KOPT-K1 (cell line): ENCODE measurements around the gene IP6K1.
"Not testable (repeated sequence)": the region's sequence is repeated elsewhere in the genome, so short reads cannot be mapped to it uniquely, and the experiment has no call there.

ENCODE experiments used
- H3K27ac ChIP-seq: fragments of 200-600 bp; sonication (generic); 2 replicates; pipeline ENCODE4 v1.5.1; 2016; ENCODE audit warnings: antibody characterized with exemption, mild to moderate bottlenecking, low read depth, low read length; ENCODE audit not compliant: poor library complexity, severe bottlenecking
- H3K36me3 ChIP-seq: fragments of 200-600 bp; sonication (generic); 2 replicates; pipeline ENCODE4 v1.5.1; 2017; ENCODE audit warnings: antibody characterized with exemption, mild to moderate bottlenecking, low read length, moderate library complexity; ENCODE audit not compliant: insufficient read depth
- H3K9me3 ChIP-seq: fragments of 200-600 bp; sonication (generic); 2 replicates; pipeline ENCODE4 v1.5.1; 2017; ENCODE audit warnings: antibody characterized with exemption, low read length, mild to moderate bottlenecking; ENCODE audit not compliant: insufficient read depth, poor library complexity, severe bottlenecking

Gene IP6K1

DNA sequence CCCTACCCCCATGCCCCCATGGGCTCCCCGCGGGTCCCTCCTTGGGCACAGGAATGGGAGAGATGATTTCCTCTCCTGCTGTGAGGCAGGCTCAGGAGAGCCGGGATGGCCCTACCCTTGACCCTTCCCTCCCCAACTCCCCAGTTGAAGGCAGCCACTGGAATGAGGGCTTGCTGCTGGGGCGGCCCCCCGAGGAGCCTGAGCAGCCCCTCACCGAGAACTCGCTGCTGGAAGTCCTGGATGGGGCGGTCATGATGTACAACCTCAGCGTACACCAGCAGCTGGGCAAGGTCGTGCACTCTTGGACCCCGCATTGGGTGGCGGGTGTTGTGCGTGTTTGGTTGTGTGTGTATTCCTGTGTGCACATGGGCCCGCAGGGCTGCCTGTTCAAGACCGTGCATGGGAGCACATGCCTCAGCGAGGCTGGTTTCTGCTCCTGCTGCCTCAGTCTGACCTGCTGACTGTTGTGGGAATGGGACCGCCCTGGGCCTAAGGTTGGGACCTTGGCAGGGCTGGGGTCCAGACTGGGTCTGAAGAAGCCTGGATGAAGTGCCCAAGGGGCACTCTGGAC lies 80.9 kb downstream of the IP6K1 start:
- H3K27ac ChIP-seq, result no peak overlapping the region
- peaks cover 69% of the 10 kb centered on the region for H3K36me3 ChIP-seq
- no peaks in the 10 kb centered on the region for H3K9me3 ChIP-seq

GRCh38 chr3:49704629-49705028 lies 81.7 kb downstream of the IP6K1 start:
- Histone ChIP-seq H3K36me3 (peaks cover 78% of the 10 kb centered on the region), H3K9me3 (no peaks in the 10 kb centered on the region), H3K27ac (no peak overlapping the region)

DNA sequence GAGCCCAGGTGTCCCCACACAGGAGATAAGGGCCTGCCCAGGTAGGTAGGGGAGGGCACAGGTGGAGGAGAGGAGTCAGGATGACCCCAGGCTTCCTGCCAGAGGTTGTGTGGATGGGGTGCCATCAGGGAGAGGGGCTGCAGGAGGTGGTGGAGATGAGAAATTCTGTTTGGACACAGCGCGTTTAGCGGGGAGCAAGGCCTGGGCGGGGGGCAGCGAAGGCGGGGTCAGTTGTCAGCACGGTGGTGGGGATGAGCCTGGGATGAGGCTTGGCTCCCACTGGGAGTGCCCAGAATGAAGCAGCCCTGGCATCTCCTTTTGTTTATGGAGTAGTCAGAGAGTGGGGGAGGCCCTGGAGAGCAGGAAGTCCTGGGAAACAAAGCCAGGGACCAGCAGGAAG lies 82.4 kb downstream of the IP6K1 start:
- no peaks in the 10 kb centered on the region for H3K9me3 ChIP-seq
- H3K27ac ChIP-seq, result no peak overlapping the region
- H3K36me3 ChIP-seq, result peaks cover 82% of the 10 kb centered on the region

DNA sequence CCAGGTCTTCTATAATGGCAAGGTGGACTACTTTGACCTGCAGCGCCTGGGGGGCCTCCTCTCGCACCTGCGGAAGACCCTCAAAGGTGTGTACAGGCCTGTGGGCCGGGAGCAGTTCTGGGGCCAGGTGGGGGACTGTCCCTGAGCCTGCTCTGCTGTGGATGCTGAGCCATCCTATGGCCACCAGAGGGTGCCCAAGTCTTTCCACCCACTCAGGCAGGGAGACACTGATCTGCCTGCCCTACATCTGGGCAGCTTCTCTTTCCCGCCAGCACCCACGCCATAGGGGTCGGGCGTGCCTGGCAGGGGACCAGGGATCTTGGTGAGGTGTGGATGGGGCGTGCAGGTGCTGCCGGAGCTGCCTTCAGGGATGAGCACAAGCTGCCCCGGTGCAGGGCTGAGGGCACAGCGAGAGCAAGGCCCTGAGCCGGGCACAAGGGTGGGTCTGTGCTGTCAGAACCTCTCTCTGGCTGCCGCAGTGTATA lies 82.9 kb downstream of the IP6K1 start:
- H3K27ac ChIP-seq, result no peak overlapping the region

GRCh38 chr3:49702672-49703071 lies 83.7 kb downstream of the IP6K1 start:
- Histone ChIP-seq H3K9me3 (no peaks in the 10 kb centered on the region), H3K36me3 (peaks cover 83% of the 10 kb centered on the region; the same call in 1 of the 2 replicates)

More for the DNA sequence above, 82.9 kb downstream of the IP6K1 start:
- Histone ChIP-seq H3K36me3 (peaks cover 80% of the 10 kb centered on the region), H3K9me3 (no peaks in the 10 kb centered on the region)

DNA sequence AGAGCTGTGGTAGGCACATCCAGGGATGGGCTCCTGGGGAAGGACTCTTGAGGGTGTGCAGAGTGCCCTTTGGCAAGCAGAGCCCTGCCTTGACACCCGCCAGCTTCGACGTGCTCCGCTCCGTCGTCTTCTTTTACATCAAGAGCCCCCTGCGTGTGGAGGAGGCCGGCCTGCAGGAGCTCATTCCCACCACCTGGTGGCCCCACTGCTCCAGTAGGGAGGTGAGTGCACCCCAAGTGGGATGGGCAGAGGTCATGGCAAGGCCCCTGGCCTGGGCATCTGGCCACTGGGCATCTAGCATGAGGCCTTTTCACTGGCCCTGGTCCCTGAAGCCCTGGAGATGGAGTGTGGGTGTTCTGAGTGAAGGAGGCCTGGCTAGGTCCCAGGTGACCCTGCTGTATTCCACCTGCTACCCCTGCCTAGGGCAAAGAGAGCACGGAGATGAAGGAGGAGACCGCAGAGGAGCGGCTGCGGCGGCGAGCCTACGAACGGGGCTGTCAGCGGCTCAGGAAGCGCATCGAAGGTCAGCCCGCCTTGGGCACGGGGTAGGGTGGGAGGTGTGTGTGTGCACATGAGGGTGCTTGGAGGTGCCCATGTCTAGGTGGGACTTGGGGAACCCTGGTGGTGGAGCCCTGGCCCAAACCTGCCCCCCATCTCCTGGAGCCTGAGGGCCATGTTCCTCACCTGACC lies 84.8 kb downstream of the IP6K1 start:
- Histone ChIP-seq H3K9me3 (no peaks in the 10 kb centered on the region), H3K36me3 (peaks cover 77% of the 10 kb centered on the region; the same call in 1 of the 2 replicates), H3K27ac (no peak overlapping the region)

More at GRCh38 chr3:49702672-49703071, 83.7 kb downstream of the IP6K1 start:
- no peak overlapping the region for H3K27ac ChIP-seq

DNA sequence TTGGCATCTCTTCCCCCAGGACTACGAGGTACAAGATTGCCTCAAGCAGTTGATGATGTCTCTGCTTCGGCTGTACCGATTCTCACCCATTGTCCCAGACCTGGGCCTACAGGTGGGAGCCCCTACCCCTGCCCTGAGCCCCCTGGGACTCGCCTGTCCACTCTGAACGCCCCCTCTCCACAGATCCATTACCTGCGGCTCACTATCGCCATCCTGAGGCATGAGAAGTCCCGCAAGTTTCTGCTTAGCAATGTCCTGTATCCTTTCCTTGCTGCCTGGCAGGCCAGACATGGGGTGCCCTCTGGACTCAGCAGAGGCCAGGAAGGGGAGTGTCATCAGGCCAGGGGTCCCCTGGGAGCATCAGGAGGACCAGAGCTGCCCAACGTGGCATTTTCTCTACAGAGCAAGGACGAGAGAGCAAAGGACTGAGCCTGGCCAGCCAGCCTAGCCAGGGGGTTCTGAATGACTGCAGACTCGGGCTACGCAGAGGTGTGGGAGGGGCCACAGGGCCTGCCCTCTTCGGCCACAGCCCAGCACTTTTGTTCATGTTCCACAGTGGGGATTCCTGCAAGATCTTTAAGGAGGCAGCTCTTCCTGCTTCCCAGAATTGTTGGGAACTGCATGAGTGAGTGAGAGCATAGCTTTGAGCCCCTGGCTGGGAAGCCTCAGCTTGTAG lies 85.8 kb downstream of the IP6K1 start:
- Histone ChIP-seq H3K27ac (no peak overlapping the region), H3K36me3 (peaks cover 69% of the 10 kb centered on the region; the same call in 1 of the 2 replicates), H3K9me3 (no peaks in the 10 kb centered on the region)

- Histone ChIP-seq H3K27ac (no peak overlapping the region), H3K9me3 (no peaks in the 10 kb centered on the region)
Measured at GRCh38 chr3:49700014-49700413, 86.3 kb downstream of the IP6K1 start.

GRCh38 chr3:49699281-49699979 lies 86.9 kb downstream of the IP6K1 start:
- no peaks in the 10 kb centered on the region for H3K9me3 ChIP-seq
- peaks cover 59% of the 10 kb centered on the region; the same call in 1 of the 2 replicates for H3K36me3 ChIP-seq
- no peak overlapping the region for H3K27ac ChIP-seq

More at GRCh38 chr3:49700014-49700413, 86.3 kb downstream of the IP6K1 start:
- peaks cover 63% of the 10 kb centered on the region; the same call in 1 of the 2 replicates for H3K36me3 ChIP-seq

DNA sequence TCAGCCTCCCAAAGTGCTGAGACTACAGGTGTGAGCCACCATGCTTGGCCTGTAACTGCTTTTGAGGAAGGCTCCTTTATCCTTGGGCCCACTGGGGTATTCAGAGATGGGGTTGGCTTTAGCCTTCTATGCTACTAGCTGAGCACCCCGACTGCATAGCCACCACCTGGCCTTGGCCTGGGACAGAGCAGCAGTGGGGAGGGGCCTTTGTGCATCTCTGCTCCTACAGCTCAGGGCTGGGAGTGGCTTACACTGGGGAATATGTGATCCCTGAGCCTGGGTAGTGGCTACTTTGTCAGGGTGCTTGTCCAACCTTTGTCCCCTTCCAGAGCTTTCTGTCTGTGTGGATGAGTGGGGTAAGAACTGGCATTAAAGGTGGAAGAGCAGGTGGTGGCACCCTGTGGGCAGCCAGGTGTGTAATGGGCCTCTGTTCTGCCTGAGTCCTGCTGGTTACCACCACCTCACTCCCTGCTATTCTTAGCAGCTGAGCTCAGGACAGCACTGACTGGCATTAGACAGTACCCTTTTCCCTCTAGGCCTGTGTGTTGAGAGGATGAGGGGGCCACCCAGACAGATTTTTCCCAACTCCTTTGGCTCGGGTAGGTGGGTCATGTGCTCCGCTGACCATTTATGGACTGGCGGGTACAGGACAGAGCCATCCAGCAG lies 90.9 kb downstream of the IP6K1 start:
- not testable (repeated sequence) for H3K27ac ChIP-seq, H3K9me3 ChIP-seq
- peaks cover 24% of the 10 kb centered on the region; the same call in 1 of the 2 replicates for H3K36me3 ChIP-seq

GRCh38 chr3:49694409-49695070 lies 91.8 kb downstream of the IP6K1 start:
- not testable (repeated sequence) for H3K27ac ChIP-seq
- H3K36me3 ChIP-seq, result peaks cover 15% of the 10 kb centered on the region; the same call in 1 of the 2 replicates

GRCh38 chr3:49691481-49691880 lies 94.9 kb downstream of the IP6K1 start:
- not testable (repeated sequence) for H3K27ac ChIP-seq, H3K9me3 ChIP-seq

More at GRCh38 chr3:49694409-49695070, 91.8 kb downstream of the IP6K1 start:
- H3K9me3 ChIP-seq, result not testable (repeated sequence)

DNA sequence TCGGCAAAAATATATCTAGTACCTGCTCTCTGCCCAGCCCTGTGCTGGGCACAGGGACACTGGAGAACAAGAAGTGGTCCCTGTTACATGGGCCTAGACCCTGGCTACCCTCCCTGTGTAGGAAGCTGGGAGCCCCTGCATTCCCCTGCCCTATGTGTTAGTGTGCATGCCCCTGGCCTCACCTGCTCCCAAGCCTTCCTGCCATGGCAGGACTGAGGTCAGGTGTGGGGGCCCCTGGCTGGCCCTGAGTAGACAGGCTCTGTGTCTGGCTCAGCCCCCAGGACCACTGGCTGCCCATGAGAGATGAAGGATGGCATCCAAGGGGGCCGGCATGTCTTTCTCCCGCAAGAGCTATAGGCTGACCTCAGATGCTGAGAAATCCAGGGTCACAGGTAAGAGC lies 95.5 kb downstream of the IP6K1 start:
- not testable (repeated sequence) for H3K9me3 ChIP-seq, H3K27ac ChIP-seq, H3K36me3 ChIP-seq

More at GRCh38 chr3:49691481-49691880, 94.9 kb downstream of the IP6K1 start:
- not testable (repeated sequence) for H3K36me3 ChIP-seq
